PC-9 (cell line): ENCODE data around the gene SCAI.

ENCODE experiments used
- EZH2 ChIP-seq: fragments of 200-600 bp; sonication (generic); IDR thresholded peaks from 2 replicates; pipeline ENCODE4 v1.8.0; 2017; ENCODE audit warnings: antibody characterized with exemption, low read depth
- TF ChIP-seq, protein P1 (sequence below): fragments of 200-600 bp; sonication (generic); conservative IDR thresholded peaks from 2 replicates; pipeline ENCODE4 v1.6.1; 2017; ENCODE audit warnings: mixed run types, antibody characterized with exemption, mild to moderate bottlenecking, moderate library complexity

GRCh38 chr9:125100822-125101221 lies 42.5 kb downstream of the SCAI start:
- TF ChIP-seq, protein P1, sequence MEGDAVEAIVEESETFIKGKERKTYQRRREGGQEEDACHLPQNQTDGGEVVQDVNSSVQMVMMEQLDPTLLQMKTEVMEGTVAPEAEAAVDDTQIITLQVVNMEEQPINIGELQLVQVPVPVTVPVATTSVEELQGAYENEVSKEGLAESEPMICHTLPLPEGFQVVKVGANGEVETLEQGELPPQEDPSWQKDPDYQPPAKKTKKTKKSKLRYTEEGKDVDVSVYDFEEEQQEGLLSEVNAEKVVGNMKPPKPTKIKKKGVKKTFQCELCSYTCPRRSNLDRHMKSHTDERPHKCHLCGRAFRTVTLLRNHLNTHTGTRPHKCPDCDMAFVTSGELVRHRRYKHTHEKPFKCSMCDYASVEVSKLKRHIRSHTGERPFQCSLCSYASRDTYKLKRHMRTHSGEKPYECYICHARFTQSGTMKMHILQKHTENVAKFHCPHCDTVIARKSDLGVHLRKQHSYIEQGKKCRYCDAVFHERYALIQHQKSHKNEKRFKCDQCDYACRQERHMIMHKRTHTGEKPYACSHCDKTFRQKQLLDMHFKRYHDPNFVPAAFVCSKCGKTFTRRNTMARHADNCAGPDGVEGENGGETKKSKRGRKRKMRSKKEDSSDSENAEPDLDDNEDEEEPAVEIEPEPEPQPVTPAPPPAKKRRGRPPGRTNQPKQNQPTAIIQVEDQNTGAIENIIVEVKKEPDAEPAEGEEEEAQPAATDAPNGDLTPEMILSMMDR, result no peak
- TF ChIP-seq EZH2, result no peak
